AG04450 (cell line): Measurements from ENCODE around the gene MKLN1. TPM values are rescaled to one million over a fixed set of nuclear protein-coding genes. Genes with fewer than 3 reads are reported as not detected.

ENCODE experiments used
- CTCF ChIA-PET: fragments of 300-600, 350-600 bp; formaldehyde crosslinking; extraction: SDS; loops from one replicate; lab custom pipeline; 2022; ENCODE audit warnings: antibody characterized with exemption, inconsistent platforms; lab: Charles Lee
- POLR2A ChIA-PET: fragments of 350-600 bp; formaldehyde crosslinking; extraction: SDS; loops from one replicate; lab custom pipeline; 2021; ENCODE audit warnings: antibody characterized with exemption, inconsistent platforms; lab: Yijun Ruan, JAX
- DNase-seq: peaks from one replicate; pipeline ENCODE4 v3.0.0-alpha.2; 2011; ENCODE audit warnings: low read depth, low spot score
- H3K27ac ChIP-seq: one replicate; pipeline ENCODE4 v1.5.1; 2012; ENCODE audit warnings: low read depth, low read length, control low read depth
- H3K27me3 ChIP-seq: one replicate; pipeline ENCODE4 v1.6.0; 2012; ENCODE audit warnings: low read length; ENCODE audit not compliant: control insufficient read depth, insufficient read depth
- H3K4me3 ChIP-seq: 2 replicates; pipeline ENCODE4 v1.5.1; 2011; ENCODE audit warnings: mild to moderate bottlenecking, low read depth, low read length, control low read depth
- H3K9me3 ChIP-seq: 2 replicates; pipeline ENCODE4 v1.5.1; 2012; ENCODE audit warnings: low read length; ENCODE audit not compliant: control insufficient read depth, insufficient read depth
- polyA plus RNA-seq: library from polyadenylated mRNA; depleted of rRNA; stranded (reverse); fragments of >200 nt; gene quantifications from 2 replicates; pipeline ENCODE4 v1.2.3, GENCODE V29; 2011
- TF ChIP-seq, protein P1 (sequence below): IDR thresholded peaks from 2 replicates; pipeline ENCODE4 v1.5.1; 2011; ENCODE audit warnings: low read depth, low read length, control low read depth, inconsistent platforms

MKLN1 gene
- polyA plus RNA-seq, 1 experiment = 56.8 TPM

DNA sequence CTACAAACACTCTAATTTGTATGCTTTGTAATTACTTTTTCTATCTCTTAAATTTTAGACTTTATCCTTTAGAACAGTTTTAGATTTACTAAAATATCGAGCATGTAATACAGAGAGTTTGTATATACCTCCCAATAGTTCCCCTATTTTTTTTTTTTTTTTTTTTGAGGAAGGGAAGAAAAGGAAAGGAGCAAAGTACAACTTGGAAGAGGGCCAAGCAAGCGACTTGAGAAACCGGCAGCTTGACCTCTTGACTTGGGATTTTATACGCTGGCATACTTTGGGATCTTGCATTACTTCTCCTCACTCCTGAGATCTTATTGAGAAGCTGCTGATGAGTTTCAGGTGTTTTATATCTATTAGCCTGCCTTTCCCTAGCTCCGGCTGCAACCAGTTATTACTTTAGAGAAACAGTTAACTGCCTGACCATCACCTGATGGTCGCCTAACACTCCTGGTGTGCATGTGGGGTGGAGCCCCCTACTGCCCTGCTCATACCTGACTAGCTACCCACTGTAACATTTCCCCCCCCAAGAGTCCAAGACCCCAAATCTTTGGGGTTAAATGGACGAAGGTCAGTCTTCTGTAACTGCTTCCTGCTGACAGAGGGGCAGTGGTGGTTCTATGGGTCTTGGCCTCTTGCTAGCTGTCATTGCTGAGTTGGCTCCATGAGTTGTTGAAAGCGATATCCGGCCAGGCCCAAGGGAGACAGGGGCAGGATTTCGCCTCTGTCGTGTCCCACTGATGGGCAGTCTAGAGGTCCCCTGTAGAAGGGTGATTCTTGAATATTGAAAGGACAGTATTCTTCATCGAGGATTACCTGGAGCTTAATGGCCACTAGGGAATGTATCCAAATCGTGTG is 28.5 kb downstream of the MKLN1 start:
- no peak overlapping the region for H3K4me3 ChIP-seq
- H3K9me3 ChIP-seq = no peaks in the 10 kb centered on the region
- POLR2A ChIA-PET = no interaction called here
- DNase-seq = no peak
- no peak overlapping the region for H3K27ac ChIP-seq
- H3K27me3 ChIP-seq = no peaks in the 10 kb centered on the region
- TF ChIP-seq, protein P1, sequence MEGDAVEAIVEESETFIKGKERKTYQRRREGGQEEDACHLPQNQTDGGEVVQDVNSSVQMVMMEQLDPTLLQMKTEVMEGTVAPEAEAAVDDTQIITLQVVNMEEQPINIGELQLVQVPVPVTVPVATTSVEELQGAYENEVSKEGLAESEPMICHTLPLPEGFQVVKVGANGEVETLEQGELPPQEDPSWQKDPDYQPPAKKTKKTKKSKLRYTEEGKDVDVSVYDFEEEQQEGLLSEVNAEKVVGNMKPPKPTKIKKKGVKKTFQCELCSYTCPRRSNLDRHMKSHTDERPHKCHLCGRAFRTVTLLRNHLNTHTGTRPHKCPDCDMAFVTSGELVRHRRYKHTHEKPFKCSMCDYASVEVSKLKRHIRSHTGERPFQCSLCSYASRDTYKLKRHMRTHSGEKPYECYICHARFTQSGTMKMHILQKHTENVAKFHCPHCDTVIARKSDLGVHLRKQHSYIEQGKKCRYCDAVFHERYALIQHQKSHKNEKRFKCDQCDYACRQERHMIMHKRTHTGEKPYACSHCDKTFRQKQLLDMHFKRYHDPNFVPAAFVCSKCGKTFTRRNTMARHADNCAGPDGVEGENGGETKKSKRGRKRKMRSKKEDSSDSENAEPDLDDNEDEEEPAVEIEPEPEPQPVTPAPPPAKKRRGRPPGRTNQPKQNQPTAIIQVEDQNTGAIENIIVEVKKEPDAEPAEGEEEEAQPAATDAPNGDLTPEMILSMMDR = no peak
- CTCF ChIA-PET = interaction anchor here (0.6 kb wide), 1 partner anchor 110 kb away, joined by 3 read pairs; no protein-coding TSS in a partner anchor

- Histone ChIP-seq H3K27me3 (no peaks in the 10 kb centered on the region), H3K9me3 (no peaks in the 10 kb centered on the region), H3K27ac (no peak overlapping the region), H3K4me3 (no peak overlapping the region)
- DNase-seq = no peak
- TF ChIP-seq, protein P1 = no peak
- CTCF ChIA-PET = no interaction called here
- POLR2A ChIA-PET = no interaction called here
Observed at GRCh38 chr7:131357282-131357880, 29.7 kb downstream of the MKLN1 start.

GRCh38 chr7:131358636-131359035 is 31.0 kb downstream of the MKLN1 start:
- H3K4me3 ChIP-seq = no peak overlapping the region
- CTCF ChIA-PET = interaction anchor here (0.6 kb wide), 1 partner anchor 49 kb away, joined by 4 read pairs; no protein-coding TSS in a partner anchor
- no peaks in the 10 kb centered on the region for H3K9me3 ChIP-seq
- POLR2A ChIA-PET = no interaction called here
- DNase-seq = no peak
- TF ChIP-seq, protein P1 = no peak
- no peak overlapping the region for H3K27ac ChIP-seq
- no peaks in the 10 kb centered on the region for H3K27me3 ChIP-seq

GRCh38 chr7:131359136-131359776 is 31.6 kb downstream of the MKLN1 start:
- Histone ChIP-seq H3K27ac (no peak overlapping the region), H3K27me3 (no peaks in the 10 kb centered on the region), H3K4me3 (no peak overlapping the region), H3K9me3 (no peaks in the 10 kb centered on the region)
- no peak for DNase-seq
- POLR2A ChIA-PET = no interaction called here
- CTCF ChIA-PET = no interaction called here
- TF ChIP-seq, protein P1 = no peak

- TF ChIP-seq, protein P1 = no peak
- CTCF ChIA-PET = no interaction called here
- H3K4me3 ChIP-seq = no peak overlapping the region
- H3K9me3 ChIP-seq = no peaks in the 10 kb centered on the region
- H3K27ac ChIP-seq = no peak overlapping the region
- DNase-seq = no peak
- POLR2A ChIA-PET = no interaction called here
- H3K27me3 ChIP-seq = no peaks in the 10 kb centered on the region
Observed at GRCh38 chr7:131363719-131364118, 36.0 kb downstream of the MKLN1 start.
